HepG2 (cell line): ENCODE measurements around the gene PNKP. TPM values are rescaled to one million over a fixed set of nuclear protein-coding genes. Genes with fewer than 3 reads are reported as not detected.

Source experiments
- BCL6 ChIP-seq: IDR thresholded peaks from 2 replicates; pipeline ENCODE4 v1.6.1; 2016; ENCODE audit warnings: missing genetic modification reagents, missing compliant biosample characterization
- DMAP1 ChIP-seq: IDR thresholded peaks from 2 replicates; pipeline ENCODE4 v1.6.1; 2016
- MAFF ChIP-seq: IDR thresholded peaks from 2 replicates; pipeline ENCODE4 v1.6.1; 2011; ENCODE audit warnings: low read depth, low read length, improper control_type of control experiment
- PATZ1 ChIP-seq: sonication (generic); formaldehyde crosslinking; IDR thresholded peaks from 2 replicates; pipeline ENCODE4 v1.4.0; 2020; ENCODE audit warnings: missing genetic modification reagents
- ZNF646 ChIP-seq: sonication (generic); formaldehyde crosslinking; IDR thresholded peaks from 2 replicates; pipeline ENCODE4 v1.9.0; 2021; ENCODE audit warnings: mild to moderate bottlenecking, missing genetic modification reagents
- ZNF703 ChIP-seq: sonication (generic); formaldehyde crosslinking; IDR thresholded peaks from 2 replicates; pipeline ENCODE4 v1.5.1; 2020; ENCODE audit warnings: missing genetic modification reagents, mild to moderate bottlenecking, moderate library complexity, borderline replicate concordance
- ZNF713 ChIP-seq: sonication (generic); formaldehyde crosslinking; IDR thresholded peaks from 2 replicates; pipeline ENCODE4 v1.4.0; 2020; ENCODE audit warnings: mild to moderate bottlenecking, missing genetic modification reagents
- ZNF770 ChIP-seq: sonication (generic); formaldehyde crosslinking; IDR thresholded peaks from 2 replicates; pipeline ENCODE4 v1.5.0; 2020; ENCODE audit warnings: mild to moderate bottlenecking, missing genetic modification reagents
- polyA plus RNA-seq, 8 experiments: library from polyadenylated mRNA; depleted of rRNA in 3 of 8; stranded (reverse) in 7 of 8; unstranded in 1 of 8; fragments of >200 nt; fragmentation: Illumina TruSeq in 4 of 8; extraction: Trizol in 4 of 8; gene quantifications; 2 replicates each; pipeline versions ENCODE4 v1.2.1 to v1.2.3, GENCODE V29; 2011 to 2016; ENCODE audit warnings: low read depth in 4 of 8, missing spikeins in 1 of 8, mixed read lengths in 1 of 8; ENCODE audit not compliant: insufficient read depth in 1 of 8
- total RNA-seq, 5 experiments: library from RNA; depleted of rRNA; stranded (reverse); fragments of >200 nt; fragmentation: Illumina TruSeq; extraction: Trizol; gene quantifications; 2 replicates each; pipeline ENCODE4 v1.2.3, GENCODE V29; 2016; ENCODE audit warnings: low read depth in 1 of 5
- TF ChIP-seq, protein P1 (sequence below): sonication (generic); formaldehyde crosslinking; IDR thresholded peaks from 2 replicates; pipeline ENCODE4 v1.9.0; 2021; ENCODE audit warnings: missing genetic modification reagents, mild to moderate bottlenecking, borderline replicate concordance
- TF ChIP-seq, protein P2 (sequence below): IDR thresholded peaks from 2 replicates; pipeline ENCODE4 v1.6.1; 2016; ENCODE audit warnings: missing biosample characterization, missing genetic modification reagents, low read depth
- TF ChIP-seq, protein P3 (sequence below): sonication (generic); formaldehyde crosslinking; IDR thresholded peaks from 2 replicates; pipeline ENCODE4; 2020; ENCODE audit warnings: missing genetic modification reagents, mild to moderate bottlenecking, borderline replicate concordance

PNKP gene
- total and polyA plus RNA-seq, 2 of the 13 experiments (the other 11 are each of a cell fraction or from before 2014, with no cell fraction given), result 12.7 to 27.1 TPM

DNA sequence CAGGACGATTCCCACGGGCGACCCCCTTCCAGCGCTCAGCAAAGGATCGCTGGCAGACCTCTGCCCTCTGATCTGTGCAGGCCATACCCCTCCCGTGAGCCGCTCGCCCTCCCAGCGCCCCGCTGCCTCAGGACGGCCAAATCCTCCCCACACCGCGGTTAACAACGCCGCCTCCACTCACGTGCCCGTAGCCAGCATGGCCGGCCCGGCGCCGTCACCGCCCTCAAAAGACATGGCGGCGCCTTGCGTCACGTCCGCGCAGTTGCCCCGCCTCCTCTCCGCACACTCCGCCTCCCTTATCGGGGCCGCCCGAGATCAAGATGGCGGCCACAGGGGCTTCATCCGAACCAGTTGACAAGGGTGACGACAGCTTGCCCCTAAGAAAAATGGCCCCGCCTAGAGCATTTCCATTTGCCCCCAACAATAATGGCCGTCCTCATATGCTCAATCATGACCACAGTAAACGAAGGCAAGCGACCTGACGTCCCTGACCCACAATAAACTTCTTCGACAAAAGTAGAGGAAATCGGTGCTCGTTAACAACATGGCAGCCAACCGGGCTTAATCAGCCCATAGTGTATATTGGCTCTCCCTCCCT, 9.1 kb upstream of the PNKP start (continued):
- TF ChIP-seq ZNF646 (CRISPR knock-in tag), result no peak
- TF ChIP-seq DMAP1, result peak; percentile 79; the same call in 1 of the 2 replicates
- TF ChIP-seq ZNF713 (CRISPR knock-in tag), result no peak
- peak; percentile 51; the same call in 1 of the 2 replicates for TF ChIP-seq ZNF770 (CRISPR knock-in tag)
- TF ChIP-seq PATZ1 (CRISPR knock-in tag), result no peak; the same call in 1 of the 2 replicates
- TF ChIP-seq BCL6 (CRISPR knock-in tag), result 0 out of 2 replicates have a peak, but pooled peaks have one; percentile 7
- TF ChIP-seq ZNF703, result peak; percentile 27; the same call in 1 of the 2 replicates
- no peak for TF ChIP-seq MAFF
- TF ChIP-seq, protein P1, sequence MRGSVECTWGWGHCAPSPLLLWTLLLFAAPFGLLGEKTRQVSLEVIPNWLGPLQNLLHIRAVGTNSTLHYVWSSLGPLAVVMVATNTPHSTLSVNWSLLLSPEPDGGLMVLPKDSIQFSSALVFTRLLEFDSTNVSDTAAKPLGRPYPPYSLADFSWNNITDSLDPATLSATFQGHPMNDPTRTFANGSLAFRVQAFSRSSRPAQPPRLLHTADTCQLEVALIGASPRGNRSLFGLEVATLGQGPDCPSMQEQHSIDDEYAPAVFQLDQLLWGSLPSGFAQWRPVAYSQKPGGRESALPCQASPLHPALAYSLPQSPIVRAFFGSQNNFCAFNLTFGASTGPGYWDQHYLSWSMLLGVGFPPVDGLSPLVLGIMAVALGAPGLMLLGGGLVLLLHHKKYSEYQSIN (CRISPR knock-in tag), result no peak
- TF ChIP-seq, protein P2, sequence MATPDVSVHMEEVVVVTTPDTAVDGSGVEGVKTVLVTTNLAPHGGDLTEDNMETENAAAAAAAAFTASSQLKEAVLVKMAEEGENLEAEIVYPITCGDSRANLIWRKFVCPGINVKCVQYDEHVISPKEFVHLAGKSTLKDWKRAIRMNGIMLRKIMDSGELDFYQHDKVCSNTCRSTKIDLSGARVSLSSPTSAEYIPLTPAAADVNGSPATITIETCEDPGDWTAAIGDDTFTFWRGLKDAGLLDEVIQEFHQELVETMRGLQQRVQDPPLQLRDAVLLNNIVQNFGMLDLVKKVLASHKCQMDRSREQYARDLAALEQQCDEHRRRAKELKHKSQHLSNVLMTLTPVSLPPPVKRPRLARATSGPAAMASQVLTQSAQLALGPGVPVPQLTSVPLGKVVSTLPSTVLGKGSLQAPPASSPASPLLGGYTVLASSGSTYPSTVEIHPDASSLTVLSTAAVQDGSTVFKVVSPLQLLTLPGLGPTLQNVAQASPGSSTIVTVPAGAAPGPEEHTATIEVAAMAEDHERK, result peak; percentile 72
- TF ChIP-seq, protein P3, sequence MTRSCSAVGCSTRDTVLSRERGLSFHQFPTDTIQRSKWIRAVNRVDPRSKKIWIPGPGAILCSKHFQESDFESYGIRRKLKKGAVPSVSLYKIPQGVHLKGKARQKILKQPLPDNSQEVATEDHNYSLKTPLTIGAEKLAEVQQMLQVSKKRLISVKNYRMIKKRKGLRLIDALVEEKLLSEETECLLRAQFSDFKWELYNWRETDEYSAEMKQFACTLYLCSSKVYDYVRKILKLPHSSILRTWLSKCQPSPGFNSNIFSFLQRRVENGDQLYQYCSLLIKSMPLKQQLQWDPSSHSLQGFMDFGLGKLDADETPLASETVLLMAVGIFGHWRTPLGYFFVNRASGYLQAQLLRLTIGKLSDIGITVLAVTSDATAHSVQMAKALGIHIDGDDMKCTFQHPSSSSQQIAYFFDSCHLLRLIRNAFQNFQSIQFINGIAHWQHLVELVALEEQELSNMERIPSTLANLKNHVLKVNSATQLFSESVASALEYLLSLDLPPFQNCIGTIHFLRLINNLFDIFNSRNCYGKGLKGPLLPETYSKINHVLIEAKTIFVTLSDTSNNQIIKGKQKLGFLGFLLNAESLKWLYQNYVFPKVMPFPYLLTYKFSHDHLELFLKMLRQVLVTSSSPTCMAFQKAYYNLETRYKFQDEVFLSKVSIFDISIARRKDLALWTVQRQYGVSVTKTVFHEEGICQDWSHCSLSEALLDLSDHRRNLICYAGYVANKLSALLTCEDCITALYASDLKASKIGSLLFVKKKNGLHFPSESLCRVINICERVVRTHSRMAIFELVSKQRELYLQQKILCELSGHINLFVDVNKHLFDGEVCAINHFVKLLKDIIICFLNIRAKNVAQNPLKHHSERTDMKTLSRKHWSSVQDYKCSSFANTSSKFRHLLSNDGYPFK (CRISPR knock-in tag), result peak; percentile 100
